Astrocyte (in vitro differentiated cells and primary cell): ENCODE data around the gene HOXD1.

Experiments
- CTCF ChIP-seq: IDR thresholded peaks from 2 replicates; pipeline ENCODE4 v1.5.1; 2011; ENCODE audit warnings: low read depth, mild to moderate bottlenecking, inconsistent platforms, low read length, moderate library complexity; ENCODE audit not compliant: insufficient read depth
- EZH2 ChIP-seq: IDR thresholded peaks from 2 replicates; pipeline ENCODE4 v1.6.1; 2012; ENCODE audit warnings: mild to moderate bottlenecking, low read length, inconsistent platforms; ENCODE audit not compliant: insufficient read depth

GRCh38 chr2:176234156-176234555 lies 45.7 kb downstream of the HOXD1 start:
- TF ChIP-seq CTCF (no peak), EZH2 (no peak)
